DMS53 treated with DMSO at 0.1 percent for 48 hours (cell line): ENCODE measurements around the gene FCER1G.
"Not testable (repeated sequence)": the region's sequence is repeated elsewhere in the genome, so short reads cannot be mapped to it uniquely, and the experiment has no call there.

Experiments used
- DNase-seq: peaks from one replicate; lab custom pipeline; 2025; ENCODE audit not compliant: unreplicated experiment; lab: John Stamatoyannopoulos, UW

The FCER1G gene

DNA sequence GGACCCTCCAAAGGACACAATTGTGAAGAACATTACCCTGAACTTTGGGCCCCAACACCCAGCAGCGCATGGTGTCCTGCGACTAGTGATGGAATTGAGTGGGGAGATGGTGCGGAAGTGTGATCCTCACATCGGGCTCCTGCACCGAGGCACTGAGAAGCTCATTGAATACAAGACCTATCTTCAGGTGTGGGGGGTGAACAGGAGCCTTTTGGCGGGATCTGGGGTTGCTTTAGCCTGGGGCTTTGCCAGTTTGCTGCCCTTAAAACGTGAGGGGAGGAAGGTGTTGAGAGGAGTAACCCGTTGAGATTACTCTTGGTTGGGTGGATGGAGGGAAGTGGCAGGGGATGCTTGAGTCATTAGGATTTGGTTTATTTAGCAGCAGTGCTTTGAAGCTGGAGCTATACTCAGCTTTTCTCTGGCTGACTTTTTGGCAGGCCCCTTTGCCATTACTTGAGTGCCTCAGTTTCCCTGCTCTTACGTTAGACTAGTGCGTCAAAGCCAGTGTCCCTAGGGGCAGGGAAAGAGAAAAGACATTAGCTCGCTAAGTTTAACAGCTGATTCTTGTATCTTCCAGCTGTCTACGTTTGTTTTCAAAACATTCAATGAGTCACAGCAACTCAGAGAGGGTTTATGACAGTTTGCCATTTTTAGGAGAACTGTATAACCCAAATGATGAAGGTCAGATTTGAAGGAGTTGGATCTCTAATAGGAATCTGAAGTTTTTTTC, 8.5 kb upstream of the FCER1G start:
- no peak for DNase-seq

DNA sequence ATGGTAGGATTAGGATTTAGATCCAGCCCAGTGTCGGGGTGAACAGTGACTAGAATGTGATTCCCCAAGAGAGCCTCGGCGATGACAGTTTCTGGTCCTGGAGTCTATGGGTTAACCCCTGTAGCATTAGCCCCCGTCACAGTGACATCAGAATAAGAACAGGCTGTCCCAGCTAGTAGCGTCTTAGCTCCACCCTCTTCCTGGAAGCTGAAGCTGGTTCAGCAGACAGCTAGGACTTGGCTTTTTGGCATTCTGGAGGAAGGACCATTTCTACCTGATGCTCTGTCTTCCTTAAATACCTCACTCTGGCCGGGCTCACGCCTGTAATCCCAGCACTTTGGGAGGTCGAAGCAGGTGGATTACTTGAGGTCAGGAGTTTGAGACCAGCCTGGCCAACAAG, 7.9 kb upstream of the FCER1G start:
- DNase-seq = no peak

DNA sequence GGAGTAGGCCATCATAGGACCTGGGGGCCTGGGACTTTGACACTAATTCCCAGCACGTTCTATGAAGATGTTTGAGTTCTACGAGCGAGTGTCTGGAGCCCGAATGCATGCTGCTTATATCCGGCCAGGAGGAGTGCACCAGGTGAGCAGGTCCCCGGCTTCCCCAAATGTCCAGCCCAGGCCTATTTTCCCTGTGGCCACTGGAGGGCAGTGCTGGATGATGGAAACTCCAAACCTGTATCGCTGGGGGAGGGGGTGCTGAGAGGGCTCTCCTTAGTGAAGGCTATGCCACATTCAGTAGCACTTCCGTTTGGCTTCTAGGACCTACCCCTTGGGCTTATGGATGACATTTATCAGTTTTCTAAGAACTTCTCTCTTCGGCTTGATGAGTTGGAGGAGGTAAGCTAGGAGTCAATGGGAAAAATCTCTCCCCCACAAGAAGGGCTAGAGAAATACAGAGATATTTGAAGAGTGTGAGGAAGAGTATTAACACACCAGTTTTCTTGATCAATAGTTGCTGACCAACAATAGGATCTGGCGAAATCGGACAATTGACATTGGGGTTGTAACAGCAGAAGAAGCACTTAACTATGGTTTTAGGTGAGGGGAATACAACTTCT, 5.2 kb upstream of the FCER1G start:
- DNase-seq = peak; percentile 81

DNA sequence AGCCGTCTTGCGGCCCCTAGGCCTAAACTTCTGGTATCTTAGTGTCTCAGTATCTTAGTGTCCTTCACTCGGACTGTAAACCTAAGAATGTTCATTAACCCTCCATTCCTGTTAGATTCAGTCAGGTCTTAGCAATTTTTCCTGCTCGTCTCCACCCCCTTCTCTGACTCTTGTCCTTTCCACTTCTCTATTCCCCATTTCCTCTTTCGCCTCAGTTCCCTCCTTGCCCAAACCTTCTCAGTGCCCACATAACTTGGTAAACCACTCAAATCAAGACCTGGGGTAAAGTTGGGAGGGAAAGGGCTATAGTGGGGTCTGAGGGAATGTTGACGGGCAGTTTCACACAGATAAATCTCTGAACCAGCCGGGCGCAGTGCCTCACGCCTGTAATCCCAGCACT, 726 bp upstream of the FCER1G start:
- no peak for DNase-seq

DNA sequence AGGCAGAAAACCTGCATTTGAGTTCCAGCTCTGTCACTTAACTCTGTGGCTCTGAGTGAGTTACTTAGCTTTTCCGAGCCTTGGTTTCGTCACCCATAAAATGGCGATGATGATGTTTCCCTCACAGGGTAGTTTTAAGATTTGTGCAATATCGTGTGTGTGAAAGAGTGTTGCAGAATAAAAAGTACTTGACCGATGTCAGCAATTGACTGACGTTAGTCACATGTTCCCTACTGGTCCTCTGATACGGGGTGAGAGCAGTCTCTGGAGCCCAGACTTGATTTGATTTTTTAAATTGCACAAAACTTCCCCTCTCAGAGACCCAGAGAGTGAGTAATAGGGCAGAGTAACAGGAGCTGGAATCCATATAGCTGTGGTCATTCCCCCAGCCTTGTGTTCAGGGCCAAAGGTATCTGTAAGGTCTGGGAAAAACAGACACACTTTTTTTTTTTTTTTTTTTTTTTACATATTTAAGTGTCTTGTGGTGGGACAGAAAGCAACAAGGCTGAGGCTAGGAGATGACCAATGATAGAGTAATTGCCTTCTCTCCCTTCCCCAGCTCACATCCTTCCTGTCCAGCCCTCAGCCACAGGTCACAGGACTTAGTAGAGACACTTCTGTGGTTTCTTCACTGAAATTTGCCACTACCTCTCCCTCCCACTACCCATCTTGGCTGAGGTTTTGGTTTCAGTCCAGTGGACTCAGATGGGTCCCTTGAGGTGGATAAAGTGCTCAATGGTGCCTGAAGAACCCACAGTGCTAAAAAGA, 2.0 kb downstream of the FCER1G start:
- DNase-seq = no peak

DNA sequence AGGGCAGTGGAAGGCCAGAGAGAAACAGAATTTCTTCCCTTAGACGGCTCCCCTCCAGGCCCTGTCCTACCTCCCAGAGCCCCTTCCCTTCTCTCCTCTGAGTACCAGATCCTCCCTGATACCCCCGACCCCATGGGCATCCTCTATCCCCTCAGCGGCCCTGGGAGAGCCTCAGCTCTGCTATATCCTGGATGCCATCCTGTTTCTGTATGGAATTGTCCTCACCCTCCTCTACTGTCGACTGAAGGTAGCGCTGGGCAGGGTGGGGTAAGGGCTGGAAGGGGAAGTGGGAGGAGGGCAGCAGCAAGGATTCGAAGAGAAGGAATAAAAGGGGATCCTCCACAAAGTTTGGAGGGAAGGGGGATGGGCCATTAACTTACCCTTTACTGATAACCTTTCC, 2.7 kb downstream of the FCER1G start:
- no peak for DNase-seq

DNA sequence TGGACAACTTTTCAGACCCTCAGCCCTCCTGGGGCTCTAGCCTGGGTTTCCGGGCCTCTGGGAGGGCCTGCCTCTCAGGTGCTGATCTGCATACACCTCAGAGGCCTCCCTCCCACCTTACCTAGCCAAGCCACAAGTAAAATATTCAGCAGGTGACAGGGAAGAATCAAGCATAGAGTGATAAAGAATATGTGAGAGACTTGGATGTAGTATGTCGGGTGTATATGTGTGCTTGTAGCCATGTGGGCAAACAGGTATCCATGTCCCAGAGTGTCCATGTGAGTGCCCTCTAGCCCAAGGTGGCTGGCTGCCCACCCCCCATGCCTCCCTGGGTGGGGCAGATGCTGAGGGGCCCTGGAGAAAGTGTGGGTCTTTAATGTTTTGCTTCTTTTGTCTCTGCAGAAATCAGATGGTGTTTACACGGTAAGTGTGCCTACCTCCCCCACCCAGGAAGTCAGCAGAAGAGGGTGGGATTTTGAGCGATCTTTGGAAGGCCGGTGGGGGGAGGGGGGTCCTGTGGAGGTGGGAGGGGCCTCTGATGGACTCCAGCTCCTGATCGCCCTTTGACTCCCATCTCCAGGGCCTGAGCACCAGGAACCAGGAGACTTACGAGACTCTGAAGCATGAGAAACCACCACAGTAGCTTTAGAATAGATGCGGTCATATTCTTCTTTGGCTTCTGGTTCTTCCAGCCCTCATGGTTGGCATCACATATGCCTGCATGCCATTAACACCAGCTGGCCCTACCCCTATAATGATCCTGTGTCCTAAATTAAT, 3.4 kb downstream of the FCER1G start:
- DNase-seq = no peak

DNA sequence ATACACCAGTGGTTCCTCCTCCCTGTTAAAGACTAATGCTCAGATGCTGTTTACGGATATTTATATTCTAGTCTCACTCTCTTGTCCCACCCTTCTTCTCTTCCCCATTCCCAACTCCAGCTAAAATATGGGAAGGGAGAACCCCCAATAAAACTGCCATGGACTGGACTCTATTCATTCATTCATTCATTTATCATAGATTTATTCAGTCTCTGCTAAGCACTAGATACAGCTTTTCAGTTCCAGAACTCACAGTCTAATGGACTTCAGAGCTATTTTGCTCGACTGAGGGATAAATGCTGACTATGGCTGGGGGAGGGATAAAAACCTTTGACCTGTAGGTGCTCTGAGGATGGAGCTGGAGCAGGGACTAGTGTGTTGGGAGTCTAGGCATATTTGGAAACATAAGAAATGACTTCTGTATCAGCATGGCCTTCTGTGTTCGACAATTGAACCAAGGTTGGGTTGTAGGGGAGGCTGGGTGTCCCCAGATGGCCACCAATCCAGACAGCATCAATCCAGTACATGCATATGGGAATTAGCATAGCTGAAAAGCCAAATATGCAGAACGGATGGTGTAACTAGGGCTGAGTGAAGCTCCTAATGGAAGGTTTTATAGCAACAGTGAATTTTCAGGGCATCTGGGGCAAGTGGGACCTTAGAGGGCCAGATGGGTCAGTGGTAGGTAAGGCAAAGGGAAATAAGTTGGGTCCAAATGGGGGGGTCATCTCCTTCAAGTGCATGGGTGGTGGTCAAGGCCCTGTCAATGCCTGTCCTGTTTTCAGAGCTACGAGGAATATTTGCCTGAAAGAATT, 4.2 kb downstream of the FCER1G start:
- DNase-seq = no peak

DNA sequence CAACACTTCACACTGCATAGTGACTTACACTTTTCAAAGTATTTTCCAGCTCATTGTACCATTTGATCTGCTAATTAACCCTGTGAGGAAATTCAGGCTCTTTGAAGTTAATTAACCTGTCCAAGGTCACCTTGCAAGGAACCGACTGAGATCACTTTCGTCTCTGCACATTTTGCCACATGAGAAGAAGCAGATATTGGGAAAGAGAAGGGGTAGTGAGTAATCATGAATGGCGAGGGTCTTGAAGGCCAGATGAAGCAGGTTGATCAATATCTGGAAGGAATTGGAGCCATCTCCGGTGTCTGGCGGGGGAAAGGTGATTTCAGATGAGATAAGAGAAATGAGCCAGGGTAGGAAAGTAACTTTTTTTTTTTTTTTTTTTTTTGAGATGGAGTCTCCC, 4.9 kb downstream of the FCER1G start:
- no peak for DNase-seq

DNA sequence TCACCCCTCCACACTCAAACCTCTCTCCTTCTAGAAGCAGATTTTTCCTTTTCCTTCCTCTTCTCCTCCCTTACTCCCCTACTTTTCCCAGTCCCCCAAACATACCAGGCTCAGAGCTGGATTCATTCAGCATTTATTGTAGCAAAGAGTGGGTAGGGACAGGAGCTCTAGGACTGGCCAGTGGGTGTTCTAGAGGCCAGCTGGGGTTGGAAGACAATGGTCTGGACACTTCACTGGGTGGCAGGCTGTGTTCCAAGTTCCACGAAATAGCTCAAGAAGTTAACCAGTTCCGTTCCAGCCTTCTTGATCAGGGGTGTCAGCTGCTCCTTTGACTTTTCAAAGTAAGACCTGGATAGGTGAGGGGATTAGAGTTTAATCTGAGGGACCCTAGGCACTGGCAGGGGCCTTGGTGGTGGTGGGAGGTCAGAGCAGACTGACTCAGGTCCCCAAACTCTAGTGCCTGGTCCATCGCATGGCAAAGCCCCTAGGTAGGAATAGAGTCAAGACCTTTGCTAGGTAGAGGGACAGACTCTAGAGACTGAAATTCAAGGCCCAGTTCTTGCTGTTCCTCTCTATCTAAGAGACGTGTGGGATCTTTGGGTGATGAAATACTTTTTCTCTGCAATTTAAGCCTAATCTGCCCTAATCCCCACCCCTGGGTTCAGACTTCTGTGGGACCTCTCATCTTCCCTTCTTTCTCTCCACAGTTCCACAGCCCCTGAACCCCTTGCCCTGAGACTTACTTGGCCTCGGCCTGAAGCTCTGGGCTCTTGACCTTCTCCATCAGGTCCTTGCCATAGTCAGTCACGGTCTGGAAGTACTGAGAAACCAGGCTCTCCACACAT, 7.3 kb downstream of the FCER1G start:
- DNase-seq = no peak

DNA sequence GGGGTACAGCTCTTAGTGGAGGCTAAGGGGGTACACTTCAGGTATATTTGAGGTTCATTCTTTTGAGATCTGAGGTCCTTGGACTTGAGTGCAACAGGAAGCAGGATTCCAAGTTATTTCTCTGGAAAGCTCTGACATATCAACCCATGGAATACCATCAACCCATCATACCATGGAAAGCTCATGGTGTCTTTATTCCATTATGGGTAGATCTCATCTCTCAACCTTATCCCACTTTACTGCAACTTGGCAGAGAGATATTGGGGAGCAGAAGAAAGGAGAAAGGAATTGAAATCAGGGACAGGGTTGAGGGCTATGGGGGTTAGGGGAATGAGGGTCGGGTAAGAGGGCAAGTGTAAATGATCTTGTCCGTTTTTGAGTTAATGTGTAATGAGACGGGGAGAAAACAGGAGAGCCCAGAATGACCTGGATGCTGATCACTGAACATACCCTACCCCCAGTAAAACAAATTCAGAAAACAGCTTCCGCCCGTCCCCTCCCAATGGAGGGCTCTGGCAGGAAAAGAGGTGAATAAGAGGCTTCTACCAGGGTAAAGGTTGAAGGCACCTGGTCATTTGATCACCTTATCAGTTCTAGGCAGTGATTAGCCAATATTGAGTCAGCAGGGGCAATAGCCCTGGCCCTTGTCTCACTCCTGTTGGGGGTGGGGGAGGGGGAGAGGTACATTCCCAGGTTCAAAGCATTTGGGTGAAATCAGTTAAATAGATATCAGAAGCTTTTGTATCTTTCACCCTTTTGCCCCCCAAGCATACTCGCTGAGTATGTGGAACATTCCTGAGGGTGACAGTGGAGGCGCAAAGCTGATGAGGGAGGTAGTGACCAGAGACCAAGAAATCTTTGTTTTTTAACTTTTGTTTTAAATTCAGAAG, 9.0 kb downstream of the FCER1G start:
- no peak for DNase-seq

DNA sequence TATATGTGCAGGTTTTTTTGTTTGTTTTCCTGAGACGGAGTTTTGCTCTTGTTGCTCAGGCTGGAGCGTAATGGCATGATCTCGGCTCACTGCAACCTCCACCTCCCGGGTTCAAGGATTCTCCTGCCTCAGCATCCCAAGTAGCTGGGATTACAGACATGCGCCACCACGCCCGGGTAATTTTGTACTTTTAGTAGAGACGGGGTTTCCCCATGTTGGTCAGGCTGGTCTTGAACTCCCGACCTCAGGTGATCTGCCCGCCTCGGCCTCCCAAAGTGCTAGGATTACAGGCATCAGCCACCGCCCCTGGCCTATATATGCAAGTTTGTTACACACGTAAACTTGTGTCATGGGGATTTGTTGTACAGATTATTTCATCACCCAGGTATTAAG, 9.6 kb downstream of the FCER1G start:
- DNase-seq = not testable (repeated sequence)

DNA sequence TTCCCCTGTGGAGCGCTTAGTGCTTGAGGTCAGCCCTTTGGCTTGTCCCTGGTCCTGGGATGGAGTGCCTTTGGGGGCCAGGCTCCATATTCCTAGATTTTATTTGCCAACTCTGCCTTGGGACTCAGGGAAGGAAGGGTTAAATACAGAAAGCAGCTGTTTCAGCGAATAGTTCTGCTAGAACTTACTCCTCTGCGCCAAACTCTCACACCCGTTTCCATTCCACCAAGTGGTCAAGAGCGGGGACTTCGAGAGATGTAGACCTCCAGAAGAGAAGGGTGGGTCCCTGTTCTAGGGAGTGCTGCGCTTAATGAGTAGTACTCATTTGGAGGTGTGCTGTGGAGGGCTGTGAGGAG, 10.1 kb downstream of the FCER1G start:
- DNase-seq = no peak

DNA sequence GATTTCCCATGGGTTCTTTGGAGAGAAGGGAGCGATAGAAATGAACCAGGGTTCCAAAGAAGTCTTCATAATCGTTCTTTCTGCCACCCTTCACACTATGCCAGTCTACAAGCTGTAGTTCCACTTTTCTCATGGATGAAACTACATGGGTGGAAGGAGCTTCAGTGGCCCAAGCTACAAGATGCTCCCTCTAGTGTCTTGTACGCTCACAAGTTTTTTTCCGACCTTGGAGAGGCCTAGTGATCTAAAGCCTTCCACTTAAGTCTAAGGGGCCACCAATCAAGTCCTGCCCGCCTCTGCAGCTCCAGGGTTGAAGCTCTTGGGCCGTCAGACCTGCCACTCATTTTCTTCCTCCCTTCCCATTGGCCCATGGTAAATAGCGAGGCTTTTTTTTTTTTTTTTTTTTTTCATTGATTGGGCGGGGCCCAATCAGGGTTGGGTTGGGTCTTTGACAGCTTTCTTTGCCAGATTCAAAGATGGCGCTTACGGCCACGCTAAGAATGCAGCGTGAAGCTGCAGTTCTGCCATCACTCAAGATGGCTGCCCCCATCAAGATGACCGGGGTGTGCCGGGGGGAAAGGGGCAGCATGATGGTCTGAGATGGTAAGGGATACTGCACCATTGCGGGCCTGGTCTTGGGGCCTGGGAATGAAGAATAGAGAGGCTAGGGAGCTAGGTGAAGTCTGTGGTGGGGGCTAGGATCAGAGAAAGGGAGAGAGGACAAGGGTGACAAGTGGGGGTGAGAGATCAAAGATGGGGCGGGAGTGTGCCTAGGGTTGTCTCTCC, 10.6 kb downstream of the FCER1G start, which contains the start of gene TOMM40L:
Gene TOMM40L, plus strand, starts transcription at position 527 of the 786 bp plus-strand sequence. CDS start 430 bp downstream, outside the sequence.
- DNase-seq = peak; percentile 97

DNA sequence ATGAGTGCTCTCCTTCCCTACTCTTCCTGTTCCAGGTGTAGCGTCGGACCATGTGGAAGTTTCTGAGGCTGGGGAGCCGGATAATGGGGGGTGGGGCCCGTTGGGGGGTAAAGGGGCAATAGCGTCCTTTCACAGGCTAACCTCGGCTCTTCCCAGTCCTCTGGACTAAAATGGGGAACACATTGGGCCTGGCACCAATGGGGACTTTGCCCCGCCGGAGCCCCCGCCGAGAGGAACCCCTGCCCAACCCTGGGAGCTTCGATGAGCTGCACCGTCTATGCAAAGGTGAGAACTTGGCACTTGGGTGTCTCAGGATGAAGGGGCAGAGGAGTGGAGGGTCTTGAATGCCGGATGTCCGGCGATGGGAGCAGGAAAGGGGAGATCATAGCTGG, 11.2 kb downstream of the FCER1G start:
- DNase-seq = no peak

DNA sequence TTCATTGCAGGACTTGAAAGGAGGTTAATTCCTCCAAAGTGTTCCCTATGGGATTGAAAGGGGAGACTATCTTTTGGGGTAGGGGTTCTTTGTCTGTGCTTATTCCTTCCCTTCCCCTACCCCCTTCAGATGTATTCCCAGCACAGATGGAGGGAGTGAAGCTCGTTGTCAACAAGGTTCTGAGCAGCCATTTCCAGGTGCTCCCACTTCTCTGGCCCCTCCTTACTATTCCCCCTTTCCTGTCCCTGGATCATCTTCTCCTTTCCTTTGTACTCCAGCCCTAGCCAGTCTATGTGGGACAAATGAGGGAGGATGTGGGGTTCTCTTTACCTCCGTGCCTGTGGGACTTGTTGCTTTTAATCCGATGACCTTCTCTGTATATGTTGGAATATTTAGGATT, 11.7 kb downstream of the FCER1G start:
- DNase-seq = no peak

DNA sequence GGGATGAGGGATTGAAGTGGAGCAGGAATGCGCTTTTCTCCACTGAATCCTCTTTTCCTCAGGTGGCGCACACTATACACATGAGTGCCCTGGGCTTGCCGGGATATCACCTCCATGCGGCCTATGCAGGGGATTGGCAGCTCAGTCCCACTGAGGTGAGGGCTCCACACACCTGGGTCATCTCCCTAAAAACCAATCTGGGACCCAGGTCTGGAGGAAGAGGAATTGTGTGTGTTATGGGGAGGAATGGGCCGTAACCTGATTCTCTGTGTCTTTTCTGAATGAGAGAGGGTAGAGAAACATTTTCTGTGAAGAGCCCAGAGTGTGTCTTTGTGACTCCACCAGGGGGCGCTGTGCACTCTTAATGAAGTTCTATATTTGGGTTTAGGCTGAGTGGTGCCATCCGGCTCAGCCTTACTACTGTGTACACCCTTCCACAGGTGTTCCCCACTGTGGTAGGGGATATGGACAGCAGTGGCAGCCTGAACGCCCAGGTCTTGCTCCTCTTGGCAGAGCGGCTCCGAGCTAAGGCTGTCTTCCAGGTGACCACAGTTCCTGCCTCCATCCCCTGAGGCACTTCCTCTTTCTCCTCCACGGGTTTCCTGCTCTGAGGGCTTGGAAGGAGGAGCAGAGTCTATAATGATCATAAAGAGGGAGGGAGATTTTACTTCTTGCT, 12.2 kb downstream of the FCER1G start:
- peak; percentile 80 for DNase-seq
